Testis (tissue), 3 donors: ENCODE measurements around the gene HLCS. TPM values are rescaled to one million over a fixed set of nuclear protein-coding genes. Genes with fewer than 3 reads are reported as not detected.

Experiments used
- DNase-seq: peaks from one replicate; pipeline ENCODE4 v3.0.0-alpha.2; 2019
- H3K27ac ChIP-seq, 2 donors: fragments of 200-600 bp; sonication (generic); one replicate each; pipeline ENCODE4 v1.5.1; 2019
- H3K27me3 ChIP-seq: fragments of 200-600 bp; sonication (generic); one replicate; pipeline ENCODE4 v1.5.1; 2019
- H3K36me3 ChIP-seq: fragments of 200-600 bp; sonication (generic); one replicate; pipeline ENCODE4 v1.5.1; 2017; ENCODE audit warnings: low read depth; ENCODE audit errors: missing control alignments
- H3K4me1 ChIP-seq: fragments of 200-600 bp; sonication (generic); one replicate; pipeline ENCODE4 v1.5.1; 2019
- H3K4me3 ChIP-seq, 2 donors: fragments of 200-600 bp; sonication (generic); one replicate each; pipeline ENCODE4 v1.5.1; 2017 to 2019
- H3K9me3 ChIP-seq: fragments of 200-600 bp; sonication (generic); one replicate; pipeline ENCODE4 v1.5.1; 2017
- CTCF ChIP-seq, 3 experiments: fragments of 450-650 bp in 2 of 3; fragments of 200-600 bp in 1 of 3; sonication (generic) in 1 of 3; IDR thresholded peaks; one replicate each; pipeline ENCODE4 v1.5.1; 2016 to 2019; ENCODE audit warnings: antibody characterized with exemption in 3 of 3, mild to moderate bottlenecking in 2 of 3, moderate library complexity in 1 of 3
- POLR2A ChIP-seq: fragments of 450-650 bp; IDR thresholded peaks from one replicate; pipeline ENCODE4 v1.6.1; 2017; ENCODE audit warnings: antibody characterized with exemption, mild to moderate bottlenecking, moderate library complexity
- WGBS, 2 donors: methylation state at CpG; one replicate each; pipeline ENCODE4 v1.1.5; 2018; 5-methylcytosine and 5-hydroxymethylcytosine counted together
- intact Hi-C: fragments of 100-400 bp; cut with DNase I; formaldehyde crosslinking; loops from one replicate; pipeline ENCODE4 v1.15.1; 2023; ENCODE audit warnings: low total_unique reads
- polyA plus RNA-seq: library from polyadenylated mRNA; stranded (reverse); fragments of 350-450 nt; fragmentation: Illumina TruSeq; extraction: RNeasy Lipid Tissue Mini Kit (QIAGEN cat#74804); gene quantifications from one replicate; pipeline ENCODE4 v1.2.3, GENCODE V29; 2014; ENCODE audit warnings: low read depth, low replicate concordance; ENCODE audit not compliant: insufficient read depth
- total RNA-seq, 2 donors: library from RNA; depleted of rRNA; stranded (reverse); fragments of >200 nt; gene quantifications; one replicate each; pipeline ENCODE4 v1.2.3, GENCODE V29; 2016

Gene HLCS
- total and polyA plus RNA-seq, 3 donors from 2014 or later: 19.5 to 38.1 (median 30.1) TPM

GRCh38 chr21:36756527-36756926 is 209.9 kb downstream of the HLCS start:
- Histone ChIP-seq H3K4me3 (no peak overlapping the region), H3K36me3 (no peaks in the 10 kb centered on the region), H3K4me1 (no peaks in the 10 kb centered on the region), H3K9me3 (no peaks in the 10 kb centered on the region), H3K27me3 (no peaks in the 10 kb centered on the region), H3K27ac (no peak overlapping the region)
- no peak for TF ChIP-seq POLR2A
- TF ChIP-seq CTCF (IDR thresholded peaks at IDR 0.05): no peak
- DNase-seq: no peak
- intact Hi-C loops: no loop called here
- WGBS, 2 donors: 83 to 94% methylated on average over 7 of the region's 7 CpGs

GRCh38 chr21:36754241-36754898 is 212.1 kb downstream of the HLCS start:
- no peaks in the 10 kb centered on the region for H3K27me3 ChIP-seq
- no peaks in the 10 kb centered on the region for H3K9me3 ChIP-seq
- TF ChIP-seq POLR2A (no peak), CTCF (IDR thresholded peaks at IDR 0.05) (no peak)
- 87 to 88% methylated on average over 21 to 22 of the region's 22 CpGs for WGBS, 2 donors
- H3K27ac ChIP-seq: no peak overlapping the region
- intact Hi-C loops: no loop called here
- H3K4me1 ChIP-seq: no peaks in the 10 kb centered on the region
- no peak for DNase-seq
- H3K4me3 ChIP-seq: no peak overlapping the region
- no peaks in the 10 kb centered on the region for H3K36me3 ChIP-seq

- no peak overlapping the region for H3K27ac ChIP-seq
- H3K27me3 ChIP-seq: no peaks in the 10 kb centered on the region
- no peaks in the 10 kb centered on the region for H3K36me3 ChIP-seq
- no peaks in the 10 kb centered on the region for H3K9me3 ChIP-seq
- intact Hi-C loops: no loop called here
- H3K4me1 ChIP-seq: no peaks in the 10 kb centered on the region
- no peak for DNase-seq
- TF ChIP-seq CTCF (IDR thresholded peaks at IDR 0.05): no peak
- no peak for TF ChIP-seq POLR2A
- H3K4me3 ChIP-seq: no peak overlapping the region
- WGBS, 2 donors: 83 to 94% methylated on average over 3 of the region's 3 CpGs
Measured at GRCh38 chr21:36753556-36753955, 212.9 kb downstream of the HLCS start.

GRCh38 chr21:36751383-36751782 is 215.1 kb downstream of the HLCS start:
- WGBS, 2 donors: 75 to 78% methylated on average over 9 to 10 of the region's 10 CpGs
- intact Hi-C loops: no loop called here

More at GRCh38 chr21:36751383-36751782, 215.1 kb downstream of the HLCS start:
- H3K4me1 ChIP-seq: peaks cover 4% of the 10 kb centered on the region
- H3K27me3 ChIP-seq: no peaks in the 10 kb centered on the region
- TF ChIP-seq POLR2A (no peak), CTCF (IDR thresholded peaks at IDR 0.05) (no peak)
- no peaks in the 10 kb centered on the region for H3K9me3 ChIP-seq
- no peak overlapping the region for H3K27ac ChIP-seq
- H3K36me3 ChIP-seq: no peaks in the 10 kb centered on the region
- DNase-seq: no peak
- no peak overlapping the region for H3K4me3 ChIP-seq
